B cell (primary cell): ENCODE data around the gene CLIP4.

Experiments
- CTCF ChIP-seq: fragments of 200-600 bp; IDR thresholded peaks from one replicate; pipeline ENCODE4 v1.8.0; 2022; ENCODE audit warnings: antibody characterized with exemption, mild to moderate bottlenecking
- EZH2 ChIP-seq: IDR thresholded peaks from 2 replicates; pipeline ENCODE4 v1.6.1; 2012; ENCODE audit warnings: borderline replicate concordance, low read depth, mild to moderate bottlenecking, moderate library complexity, low read length; ENCODE audit not compliant: insufficient read depth, poor library complexity, severe bottlenecking

- TF ChIP-seq CTCF (no peak), EZH2 (no peak)
Measured at GRCh38 chr2:29073933-29074332, 41.3 kb upstream of the CLIP4 start.
